Esophagus (tissue), 2 donors: ENCODE results near the gene USH2A. TPM values are rescaled to one million over a fixed set of nuclear protein-coding genes. Genes with fewer than 3 reads are reported as not detected.

Source experiments
- H3K27ac ChIP-seq, 2 donors: one replicate each; pipeline ENCODE4 v1.5.1; 2013; ENCODE audit warnings: low read depth in 2 of 2, mild to moderate bottlenecking in 2 of 2, inconsistent platforms in 1 of 2, low read length in 1 of 2, moderate library complexity in 1 of 2
- H3K27me3 ChIP-seq, 2 donors: one replicate each; pipeline ENCODE4 v1.6.1; 2013; ENCODE audit warnings: low read length in 2 of 2, control low read depth in 1 of 2, mild to moderate bottlenecking in 1 of 2; ENCODE audit not compliant: insufficient read depth in 2 of 2, control insufficient read depth in 1 of 2
- H3K36me3 ChIP-seq, 2 donors: one replicate each; pipeline ENCODE4 v1.6.1; 2013; ENCODE audit warnings: low read length in 1 of 2; ENCODE audit not compliant: control insufficient read depth in 2 of 2, insufficient read depth in 2 of 2
- H3K4me1 ChIP-seq, 2 donors: one replicate each; pipeline ENCODE4 v1.6.1; 2013; ENCODE audit warnings: low read length in 1 of 2; ENCODE audit not compliant: control insufficient read depth in 2 of 2, insufficient read depth in 2 of 2
- H3K4me3 ChIP-seq, 2 donors: one replicate each; pipeline ENCODE4 v1.5.1; 2013; ENCODE audit warnings: low read length in 2 of 2, mild to moderate bottlenecking in 2 of 2, low read depth in 1 of 2, moderate library complexity in 1 of 2
- H3K9me3 ChIP-seq, 2 donors: one replicate each; pipeline ENCODE4 v1.6.1; 2013; ENCODE audit warnings: mild to moderate bottlenecking in 2 of 2, low read depth in 1 of 2, low read length in 1 of 2, moderate library complexity in 1 of 2; ENCODE audit not compliant: control insufficient read depth in 2 of 2, insufficient read depth in 1 of 2
- WGBS, 2 donors: extraction: QIAGEN DNeasy Blood & Tissue Kit; methylation state at CpG; one replicate each; pipeline ENCODE4 v1.1.7; 2013; 5-methylcytosine and 5-hydroxymethylcytosine counted together
- polyA plus RNA-seq, 2 donors: library from polyadenylated mRNA; stranded (reverse); fragments of 200-250 nt; gene quantifications; one replicate each; pipeline ENCODE4 v1.2.3, GENCODE V29; 2013
- donor health status: healthy with polysubstance abuse.
- donor health status: Bipolar disorder and iron deficiency.

Gene USH2A
- polyA plus RNA-seq, 2 donors, result under 0.01 TPM; not detected in 1

DNA sequence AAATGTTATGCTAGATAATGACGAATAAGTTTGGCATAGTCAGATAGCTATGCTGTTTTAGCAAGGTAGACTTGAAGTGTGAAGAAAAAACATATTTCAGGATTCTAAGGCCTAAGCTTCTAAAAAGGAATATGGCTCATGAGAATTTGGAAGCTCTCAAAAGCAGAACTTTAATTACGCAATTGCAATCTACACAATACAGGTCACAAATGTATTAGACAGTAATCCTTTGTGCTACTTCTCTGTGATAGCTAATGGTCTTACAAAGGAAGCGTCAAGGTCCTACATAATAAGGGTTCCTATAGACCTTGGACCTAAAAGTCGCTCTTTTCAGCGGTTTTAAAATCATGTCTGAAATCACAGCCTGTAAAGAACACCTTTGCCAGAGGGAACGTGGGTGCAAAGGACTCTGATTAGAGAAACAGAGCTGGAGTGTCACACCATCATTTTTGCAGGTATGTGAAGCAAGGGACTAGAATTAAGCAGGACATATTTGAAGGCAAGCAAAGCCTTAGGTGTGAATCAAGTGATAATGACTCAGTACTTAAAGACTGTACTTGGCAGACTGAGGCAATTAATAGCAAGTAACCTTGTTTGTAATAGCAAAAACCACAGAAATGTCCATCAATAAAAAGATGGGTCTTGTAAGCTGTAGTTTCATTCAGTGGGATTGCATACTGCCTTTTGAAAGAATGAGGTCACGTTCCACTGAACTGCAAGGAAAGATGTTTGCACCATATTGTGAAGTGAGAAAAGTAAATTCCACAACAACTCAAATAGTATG lies 436.0 kb downstream of the USH2A start:
- 70 to 78% methylated on average over 7 of the region's 7 CpGs for WGBS, 2 donors
- Histone ChIP-seq H3K9me3 (no peaks in the 10 kb centered on the region), H3K27ac (no peak overlapping the region), H3K27me3 (no peaks in the 10 kb centered on the region), H3K4me3 (no peak overlapping the region), H3K36me3 (no peaks in the 10 kb centered on the region), H3K4me1 (no peaks in the 10 kb centered on the region)

GRCh38 chr1:215986401-215986800 lies 436.8 kb downstream of the USH2A start:
- WGBS, 2 donors, result 73 to 76% methylated on average over 1 of the region's 1 CpG
- H3K4me1 ChIP-seq, result no peaks in the 10 kb centered on the region
- no peaks in the 10 kb centered on the region for H3K27me3 ChIP-seq
- no peaks in the 10 kb centered on the region for H3K36me3 ChIP-seq
- H3K9me3 ChIP-seq, result no peaks in the 10 kb centered on the region
- H3K27ac ChIP-seq, result no peak overlapping the region
- H3K4me3 ChIP-seq, result no peak overlapping the region

- Histone ChIP-seq H3K27ac (no peak overlapping the region), H3K4me1 (no peaks in the 10 kb centered on the region), H3K27me3 (no peaks in the 10 kb centered on the region), H3K36me3 (no peaks in the 10 kb centered on the region), H3K4me3 (no peak overlapping the region), H3K9me3 (no peaks in the 10 kb centered on the region)
- WGBS, 2 donors, result 67 to 72% methylated on average over 2 of the region's 2 CpGs
Measured at GRCh38 chr1:215983680-215984079, 439.6 kb downstream of the USH2A start.

DNA sequence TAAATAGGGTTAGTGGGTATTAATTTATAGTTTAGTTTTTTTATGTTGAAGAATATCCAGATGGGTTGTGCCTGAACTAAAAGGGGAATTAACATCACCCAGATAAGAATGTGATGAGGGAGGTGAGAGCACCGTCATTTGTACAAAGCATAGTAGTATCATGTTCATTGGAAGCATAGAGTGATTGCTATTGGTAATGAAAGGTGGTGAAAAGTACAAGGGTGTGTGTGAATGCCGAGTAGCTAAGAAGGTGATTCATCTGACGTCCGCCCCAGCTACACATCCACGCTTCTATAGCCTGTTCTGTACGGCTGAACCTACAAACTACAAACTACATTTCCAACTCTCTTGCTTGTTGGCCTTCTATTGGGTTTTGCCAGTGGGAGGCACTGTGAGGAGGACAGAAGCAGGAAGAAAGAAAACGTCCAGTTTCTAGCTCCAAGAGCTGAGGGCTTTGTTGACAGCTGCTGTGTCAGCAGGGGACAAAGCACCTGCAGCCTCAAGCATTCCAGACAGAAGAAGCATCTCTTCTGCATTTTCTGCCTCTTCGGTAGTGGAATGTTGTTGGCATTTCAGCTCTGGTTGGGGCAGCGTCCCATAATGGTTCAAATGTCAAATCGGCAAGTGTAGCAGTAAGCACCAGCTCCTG lies 451.3 kb downstream of the USH2A start:
- WGBS, 2 donors, result 71 to 75% methylated on average over 10 of the region's 10 CpGs
- no peaks in the 10 kb centered on the region for H3K4me1 ChIP-seq
- H3K9me3 ChIP-seq, result no peaks in the 10 kb centered on the region
- H3K27me3 ChIP-seq, result no peaks in the 10 kb centered on the region
- H3K27ac ChIP-seq, result no peak overlapping the region
- no peak overlapping the region for H3K4me3 ChIP-seq
- no peaks in the 10 kb centered on the region for H3K36me3 ChIP-seq

DNA sequence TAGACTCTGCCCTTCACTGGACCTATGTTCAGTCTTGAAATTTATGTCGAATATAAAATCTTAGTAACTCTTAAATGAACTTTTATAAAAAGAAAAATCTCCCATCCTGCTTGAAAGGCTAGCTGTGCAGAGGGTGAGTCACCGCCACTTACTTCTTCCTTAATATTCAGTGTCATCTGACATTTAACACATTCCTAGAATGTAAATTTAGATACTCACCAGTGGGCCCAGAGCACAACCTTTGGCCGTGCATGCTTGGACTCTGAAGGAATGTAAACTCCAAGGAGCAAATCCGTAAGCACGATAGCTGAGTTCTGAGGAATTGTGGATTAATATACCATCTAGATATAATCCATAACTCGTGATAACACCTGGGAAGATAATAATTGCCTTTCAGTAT lies 452.8 kb downstream of the USH2A start:
- Histone ChIP-seq H3K27me3 (no peaks in the 10 kb centered on the region), H3K36me3 (no peaks in the 10 kb centered on the region), H3K4me1 (no peaks in the 10 kb centered on the region), H3K9me3 (no peaks in the 10 kb centered on the region), H3K4me3 (no peak overlapping the region), H3K27ac (no peak overlapping the region)
- 54 to 66% methylated on average over 6 of the region's 6 CpGs for WGBS, 2 donors

DNA sequence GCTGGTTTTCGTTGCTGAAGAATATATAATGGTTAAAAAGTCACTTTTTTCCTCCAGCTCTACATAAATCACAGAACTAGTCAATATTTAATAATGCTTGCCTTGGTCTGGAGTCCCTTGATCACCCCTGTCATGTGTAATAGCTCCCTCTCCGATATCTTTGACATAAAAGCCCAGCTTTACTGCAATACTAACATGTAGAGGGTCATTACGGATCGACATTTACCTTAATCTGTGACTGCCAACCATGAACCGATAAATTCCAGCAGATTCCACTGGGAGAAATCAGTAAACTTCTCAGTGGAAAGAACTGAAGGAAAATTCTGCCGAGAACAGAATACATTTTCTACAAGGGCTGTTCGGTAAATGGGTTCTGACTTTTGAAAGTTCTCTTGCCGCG lies 459.6 kb downstream of the USH2A start:
- Histone ChIP-seq H3K27me3 (no peaks in the 10 kb centered on the region), H3K36me3 (no peaks in the 10 kb centered on the region), H3K9me3 (no peaks in the 10 kb centered on the region), H3K4me1 (no peaks in the 10 kb centered on the region), H3K4me3 (no peak overlapping the region), H3K27ac (no peak overlapping the region)
- 87 to 92% methylated on average over 9 of the region's 9 CpGs for WGBS, 2 donors

DNA sequence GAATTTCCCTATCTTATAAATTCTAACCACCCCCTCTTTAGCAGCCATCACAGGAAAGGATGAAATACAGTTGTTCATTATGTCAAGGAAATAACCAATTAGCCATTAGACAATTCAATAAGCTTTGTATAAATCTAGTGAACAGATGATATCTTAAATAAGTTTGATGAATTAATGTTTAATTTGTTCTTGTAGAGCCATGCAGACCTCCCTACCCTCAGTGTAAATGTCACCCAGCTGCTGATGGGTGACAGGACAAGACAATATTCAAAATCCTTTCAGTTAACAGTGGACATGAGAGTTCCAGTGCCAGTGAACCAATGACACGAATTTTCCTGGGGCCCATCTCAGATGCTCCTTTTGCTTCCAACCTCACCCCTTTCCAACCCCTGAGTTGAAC lies 460.2 kb downstream of the USH2A start:
- Histone ChIP-seq H3K4me3 (no peak overlapping the region), H3K27me3 (no peaks in the 10 kb centered on the region), H3K27ac (no peak overlapping the region), H3K36me3 (no peaks in the 10 kb centered on the region), H3K4me1 (no peaks in the 10 kb centered on the region), H3K9me3 (no peaks in the 10 kb centered on the region)
- WGBS, 2 donors, result 33 to 36% methylated on average over 1 of the region's 1 CpG

DNA sequence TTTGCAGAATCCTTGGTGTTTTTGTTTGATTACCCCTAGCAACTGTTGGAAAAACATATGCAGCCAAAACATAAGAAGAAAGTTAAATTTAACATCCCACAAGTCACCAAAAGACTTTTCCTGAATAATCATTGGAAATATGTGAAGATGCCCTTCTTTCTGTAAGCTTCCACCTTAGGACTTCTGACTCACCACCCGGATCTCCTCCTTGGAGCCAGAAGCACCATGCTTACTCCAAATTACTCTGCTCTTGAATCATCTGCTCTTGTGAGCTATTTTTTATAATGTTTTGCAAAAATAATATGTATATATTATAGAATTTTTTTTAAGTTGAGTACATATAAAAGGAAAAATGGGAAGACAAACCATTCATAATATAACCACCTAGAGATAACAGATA lies 464.4 kb downstream of the USH2A start:
- no peaks in the 10 kb centered on the region for H3K9me3 ChIP-seq
- no peak overlapping the region for H3K4me3 ChIP-seq
- H3K36me3 ChIP-seq, result no peaks in the 10 kb centered on the region
- no peaks in the 10 kb centered on the region for H3K27me3 ChIP-seq
- no peak overlapping the region for H3K27ac ChIP-seq
- H3K4me1 ChIP-seq, result no peaks in the 10 kb centered on the region
- WGBS, 2 donors, result 55 to 65% methylated on average over 1 of the region's 1 CpG

DNA sequence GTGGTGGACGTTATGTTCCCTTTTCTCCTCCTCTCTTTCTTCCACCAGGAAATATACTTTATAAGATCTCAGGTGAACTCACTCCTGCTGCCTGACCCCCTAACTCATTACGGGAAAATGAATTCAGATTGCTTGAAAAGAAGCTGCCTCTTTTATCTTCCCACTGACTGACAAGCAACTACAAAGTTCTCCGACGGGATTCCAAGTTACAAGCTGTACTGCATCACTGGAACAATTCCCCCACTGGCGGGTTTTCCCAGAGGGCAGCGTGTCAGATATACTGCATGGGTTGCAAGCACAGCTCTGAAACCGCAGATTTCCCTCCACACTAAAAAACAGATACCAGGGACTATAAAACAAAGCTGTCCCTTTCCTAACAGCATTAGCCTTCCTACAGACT lies 465.6 kb downstream of the USH2A start:
- Histone ChIP-seq H3K27me3 (no peaks in the 10 kb centered on the region), H3K36me3 (no peaks in the 10 kb centered on the region), H3K9me3 (no peaks in the 10 kb centered on the region), H3K4me1 (no peaks in the 10 kb centered on the region), H3K27ac (no peak overlapping the region), H3K4me3 (no peak overlapping the region)
- 25 to 32% methylated on average over 7 of the region's 7 CpGs for WGBS, 2 donors

GRCh38 chr1:215932558-215932957 lies 490.7 kb downstream of the USH2A start:
- H3K9me3 ChIP-seq, result no peaks in the 10 kb centered on the region
- no peak overlapping the region for H3K27ac ChIP-seq
- H3K4me3 ChIP-seq, result no peak overlapping the region
- no peaks in the 10 kb centered on the region for H3K36me3 ChIP-seq
- no peaks in the 10 kb centered on the region for H3K27me3 ChIP-seq
- 83 to 92% methylated on average over 3 of the region's 3 CpGs for WGBS, 2 donors
- no peaks in the 10 kb centered on the region for H3K4me1 ChIP-seq
